ENCODE data around the gene SNRPA.
"Not testable (repeated sequence)": the region's sequence is repeated elsewhere in the genome, so short reads cannot be mapped to it uniquely, and the experiment has no call there.

SNRPA gene

GRCh38 chr19:40724855-40725254 lies 26.1 kb upstream of the SNRPA start:
- no peak overlapping the region for H3K4me3 ChIP-seq (ENCODE audit: low read depth, low read length)
- no peak for DNase-seq (ENCODE audit: low read depth)
- TF ChIP-seq, protein P1, sequence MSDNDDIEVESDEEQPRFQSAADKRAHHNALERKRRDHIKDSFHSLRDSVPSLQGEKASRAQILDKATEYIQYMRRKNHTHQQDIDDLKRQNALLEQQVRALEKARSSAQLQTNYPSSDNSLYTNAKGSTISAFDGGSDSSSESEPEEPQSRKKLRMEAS (IDR thresholded peaks at IDR 0.05; ENCODE audit: low read depth, low read length): no peak
- TF ChIP-seq MYC (IDR thresholded peaks at IDR 0.05; ENCODE audit: low read depth, low read length) (no peak), CTCF (IDR thresholded peaks at IDR 0.05; ENCODE audit: low read depth, low read length) (no peak), POLR2A (IDR thresholded peaks at IDR 0.05; ENCODE audit: extremely low read depth, insufficient read length) (no peak)

DNA sequence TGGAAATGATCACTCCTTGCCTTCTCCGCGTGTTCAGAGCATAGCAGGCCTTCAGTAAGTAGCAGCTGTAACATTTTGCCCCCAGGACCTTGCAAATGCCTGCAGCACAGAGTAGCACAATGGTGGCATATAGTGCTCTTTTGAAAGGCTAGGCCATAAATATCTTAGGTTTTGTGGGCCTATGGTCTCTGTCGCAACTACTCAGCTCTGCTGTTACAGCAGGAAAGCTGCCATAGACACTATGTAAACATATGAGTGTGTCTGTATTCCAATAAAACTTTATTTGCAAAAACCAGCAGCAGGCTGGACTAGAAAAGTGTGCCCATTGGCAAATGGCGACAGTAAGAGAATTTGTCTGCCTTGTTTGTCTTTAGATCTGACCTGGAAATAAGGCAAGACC lies 24.7 kb upstream of the SNRPA start:
- peak; percentile 44 for DNase-seq (ENCODE audit: low read depth)
- TF ChIP-seq, protein P1 (IDR thresholded peaks at IDR 0.05; ENCODE audit: low read depth, low read length): no peak
- no peak for TF ChIP-seq CTCF (IDR thresholded peaks at IDR 0.05; ENCODE audit: low read depth, low read length)
- no peak for TF ChIP-seq POLR2A (IDR thresholded peaks at IDR 0.05; ENCODE audit: extremely low read depth, insufficient read length)
- TF ChIP-seq MYC (IDR thresholded peaks at IDR 0.05; ENCODE audit: low read depth, low read length): no peak

GRCh38 chr19:40730065-40730464 lies 20.9 kb upstream of the SNRPA start:
- DNase-seq (ENCODE audit: low read depth); H3K4me3 ChIP-seq (ENCODE audit: low read depth, low read length): not testable (repeated sequence)

More for the DNA sequence above, 24.7 kb upstream of the SNRPA start:
- H3K4me3 ChIP-seq (ENCODE audit: low read depth, low read length): no peak overlapping the region

DNA sequence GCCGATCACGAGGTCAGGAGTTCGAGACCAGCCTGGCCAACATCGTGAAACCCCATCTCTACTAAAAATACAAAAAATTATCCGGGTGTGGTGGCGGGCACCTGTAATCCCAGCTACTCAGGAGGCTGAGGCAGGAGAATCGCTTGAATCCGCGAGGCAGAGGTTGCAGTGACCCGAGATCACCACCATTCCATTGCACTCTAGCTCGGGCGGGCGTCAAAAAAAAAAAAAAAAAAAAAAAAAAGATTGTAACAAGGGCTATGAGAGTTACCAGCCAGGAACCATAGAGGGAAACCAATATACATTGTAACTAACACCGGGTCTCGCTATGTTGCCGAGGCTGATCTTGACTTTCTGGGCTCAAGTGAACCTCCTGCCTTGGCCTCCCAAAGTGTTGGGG lies 18.7 kb upstream of the SNRPA start:
- DNase-seq (ENCODE audit: low read depth); H3K4me3 ChIP-seq (ENCODE audit: low read depth, low read length): not testable (repeated sequence)

DNA sequence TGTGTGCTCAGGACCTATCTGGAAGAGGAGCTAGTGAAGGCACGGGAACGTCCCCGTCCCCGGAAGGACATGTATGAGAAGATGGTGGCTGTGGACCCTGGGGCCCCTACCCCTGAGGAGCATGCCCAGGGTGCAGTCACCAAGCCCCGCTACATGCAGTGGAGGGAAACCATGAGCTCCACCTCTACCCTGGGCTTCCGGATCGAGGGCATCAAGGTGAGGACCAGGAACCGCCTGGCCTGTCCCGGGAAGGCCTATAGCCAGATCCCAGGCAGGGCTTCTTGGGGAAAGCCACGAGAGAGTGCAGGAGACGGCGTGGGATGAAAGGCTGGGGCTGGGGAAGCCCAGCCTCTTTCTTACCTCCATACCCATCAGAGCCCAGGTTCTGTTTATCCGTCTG lies 17.9 kb upstream of the SNRPA start:
- no peak for TF ChIP-seq MYC (IDR thresholded peaks at IDR 0.05; ENCODE audit: low read depth, low read length)
- TF ChIP-seq CTCF (IDR thresholded peaks at IDR 0.05; ENCODE audit: low read depth, low read length): no peak
- no peak for DNase-seq (ENCODE audit: low read depth)
- H3K4me3 ChIP-seq (ENCODE audit: low read depth, low read length): no peak overlapping the region

GRCh38 chr19:40735013-40735771 lies 15.8 kb upstream of the SNRPA start:
- DNase-seq (ENCODE audit: low read depth): no peak
- no peak for TF ChIP-seq MYC (IDR thresholded peaks at IDR 0.05; ENCODE audit: low read depth, low read length)
- TF ChIP-seq, protein P1 (IDR thresholded peaks at IDR 0.05; ENCODE audit: low read depth, low read length): no peak

DNA sequence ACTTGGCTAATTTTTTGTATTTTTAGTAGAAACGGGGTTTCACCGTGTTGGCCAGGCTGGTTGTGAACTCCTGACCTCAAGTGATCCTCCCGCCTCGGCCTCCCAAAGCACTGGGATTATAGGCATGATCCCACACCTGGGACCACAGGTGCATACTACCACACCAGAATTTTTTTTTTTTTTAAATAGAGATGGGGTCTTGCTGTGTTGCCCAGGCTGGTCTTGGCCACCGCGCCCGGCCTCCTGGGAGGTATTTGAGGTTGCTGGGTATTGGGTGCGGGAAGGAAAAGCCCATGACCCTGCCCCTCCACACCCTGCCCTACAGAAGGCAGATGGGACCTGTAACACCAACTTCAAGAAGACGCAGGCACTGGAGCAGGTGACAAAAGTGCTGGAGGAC lies 14.3 kb upstream of the SNRPA start:
- TF ChIP-seq POLR2A (IDR thresholded peaks at IDR 0.05; ENCODE audit: extremely low read depth, insufficient read length): no peak
- no peak for TF ChIP-seq MYC (IDR thresholded peaks at IDR 0.05; ENCODE audit: low read depth, low read length)
- no peak for TF ChIP-seq CTCF (IDR thresholded peaks at IDR 0.05; ENCODE audit: low read depth, low read length)
- TF ChIP-seq, protein P1 (IDR thresholded peaks at IDR 0.05; ENCODE audit: low read depth, low read length): no peak
- DNase-seq (ENCODE audit: low read depth): no peak
- no peak overlapping the region for H3K4me3 ChIP-seq (ENCODE audit: low read depth, low read length)

More at GRCh38 chr19:40735013-40735771, 15.8 kb upstream of the SNRPA start:
- no peak overlapping the region for H3K4me3 ChIP-seq (ENCODE audit: low read depth, low read length)

Measured in NB4 (cell line).